GM12864 (cell line): ENCODE measurements around the gene JSRP1.

Experiments used
- DNase-seq: peaks from one replicate; pipeline ENCODE4 v3.0.0-alpha.2; 2011; ENCODE audit warnings: low read depth
- H3K4me3 ChIP-seq: 2 replicates; pipeline ENCODE4 v1.5.1; 2011; ENCODE audit warnings: mild to moderate bottlenecking, low read depth, low read length, control low read depth
- TF ChIP-seq, protein P1 (sequence below): IDR thresholded peaks from 2 replicates; pipeline ENCODE4 v1.5.1; 2011; ENCODE audit warnings: low read depth, mild to moderate bottlenecking, moderate library complexity, low read length, control low read depth, inconsistent platforms; ENCODE audit errors: missing control alignments

Gene JSRP1, protein sequence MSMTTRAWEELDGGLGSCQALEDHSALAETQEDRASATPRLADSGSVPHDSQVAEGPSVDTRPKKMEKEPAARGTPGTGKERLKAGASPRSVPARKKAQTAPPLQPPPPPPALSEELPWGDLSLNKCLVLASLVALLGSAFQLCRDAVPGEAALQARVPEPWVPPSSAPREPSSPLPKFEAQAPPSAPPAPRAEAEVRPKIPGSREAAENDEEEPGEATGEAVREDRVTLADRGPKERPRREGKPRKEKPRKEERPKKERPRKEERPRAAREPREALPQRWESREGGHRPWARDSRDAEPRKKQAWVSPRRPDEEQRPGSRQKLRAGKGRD

DNA sequence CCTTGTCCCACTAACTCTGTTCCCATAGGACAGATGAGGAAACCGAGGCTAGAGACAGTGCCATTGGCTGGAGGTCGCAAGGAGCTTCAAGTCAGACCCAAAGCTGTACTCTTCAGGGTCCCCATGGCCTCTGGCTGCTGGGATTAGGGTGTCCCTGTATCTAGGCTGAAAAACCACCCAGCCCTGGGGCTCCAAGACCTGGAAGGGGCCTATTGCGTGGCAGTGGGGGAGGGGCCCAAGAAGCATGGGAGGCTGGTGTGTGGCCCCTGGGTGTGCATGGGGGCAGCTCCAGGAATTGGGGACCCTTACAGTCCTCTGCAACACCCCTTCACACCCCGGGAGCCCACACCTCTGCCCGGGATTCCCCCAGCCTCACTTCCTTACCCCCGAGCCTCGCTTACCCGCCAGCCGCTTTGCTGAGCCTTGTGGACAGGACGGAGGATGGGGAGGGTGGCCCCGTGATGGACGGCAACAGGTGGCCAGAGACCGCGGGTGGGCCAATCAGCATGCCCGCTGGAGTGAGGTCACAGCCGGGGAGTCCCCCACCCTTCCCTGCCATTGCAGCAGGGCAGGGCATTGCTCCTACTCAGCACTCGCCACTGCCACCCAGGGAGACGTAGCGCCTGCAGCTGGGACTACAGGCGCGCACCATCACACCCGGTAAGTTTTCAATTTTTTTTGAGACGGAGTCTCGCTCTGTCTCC lies at the start of gene JSRP1:
Gene JSRP1 (minus strand): TSS at position 436 of the 704 bp plus-strand sequence. CDS start 1,103 bp downstream, outside the sequence.
- no peak for DNase-seq
- TF ChIP-seq, protein P1, sequence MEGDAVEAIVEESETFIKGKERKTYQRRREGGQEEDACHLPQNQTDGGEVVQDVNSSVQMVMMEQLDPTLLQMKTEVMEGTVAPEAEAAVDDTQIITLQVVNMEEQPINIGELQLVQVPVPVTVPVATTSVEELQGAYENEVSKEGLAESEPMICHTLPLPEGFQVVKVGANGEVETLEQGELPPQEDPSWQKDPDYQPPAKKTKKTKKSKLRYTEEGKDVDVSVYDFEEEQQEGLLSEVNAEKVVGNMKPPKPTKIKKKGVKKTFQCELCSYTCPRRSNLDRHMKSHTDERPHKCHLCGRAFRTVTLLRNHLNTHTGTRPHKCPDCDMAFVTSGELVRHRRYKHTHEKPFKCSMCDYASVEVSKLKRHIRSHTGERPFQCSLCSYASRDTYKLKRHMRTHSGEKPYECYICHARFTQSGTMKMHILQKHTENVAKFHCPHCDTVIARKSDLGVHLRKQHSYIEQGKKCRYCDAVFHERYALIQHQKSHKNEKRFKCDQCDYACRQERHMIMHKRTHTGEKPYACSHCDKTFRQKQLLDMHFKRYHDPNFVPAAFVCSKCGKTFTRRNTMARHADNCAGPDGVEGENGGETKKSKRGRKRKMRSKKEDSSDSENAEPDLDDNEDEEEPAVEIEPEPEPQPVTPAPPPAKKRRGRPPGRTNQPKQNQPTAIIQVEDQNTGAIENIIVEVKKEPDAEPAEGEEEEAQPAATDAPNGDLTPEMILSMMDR, result no peak
- H3K4me3 ChIP-seq, result peak within 1 kb of the TSS; percentile 46

DNA sequence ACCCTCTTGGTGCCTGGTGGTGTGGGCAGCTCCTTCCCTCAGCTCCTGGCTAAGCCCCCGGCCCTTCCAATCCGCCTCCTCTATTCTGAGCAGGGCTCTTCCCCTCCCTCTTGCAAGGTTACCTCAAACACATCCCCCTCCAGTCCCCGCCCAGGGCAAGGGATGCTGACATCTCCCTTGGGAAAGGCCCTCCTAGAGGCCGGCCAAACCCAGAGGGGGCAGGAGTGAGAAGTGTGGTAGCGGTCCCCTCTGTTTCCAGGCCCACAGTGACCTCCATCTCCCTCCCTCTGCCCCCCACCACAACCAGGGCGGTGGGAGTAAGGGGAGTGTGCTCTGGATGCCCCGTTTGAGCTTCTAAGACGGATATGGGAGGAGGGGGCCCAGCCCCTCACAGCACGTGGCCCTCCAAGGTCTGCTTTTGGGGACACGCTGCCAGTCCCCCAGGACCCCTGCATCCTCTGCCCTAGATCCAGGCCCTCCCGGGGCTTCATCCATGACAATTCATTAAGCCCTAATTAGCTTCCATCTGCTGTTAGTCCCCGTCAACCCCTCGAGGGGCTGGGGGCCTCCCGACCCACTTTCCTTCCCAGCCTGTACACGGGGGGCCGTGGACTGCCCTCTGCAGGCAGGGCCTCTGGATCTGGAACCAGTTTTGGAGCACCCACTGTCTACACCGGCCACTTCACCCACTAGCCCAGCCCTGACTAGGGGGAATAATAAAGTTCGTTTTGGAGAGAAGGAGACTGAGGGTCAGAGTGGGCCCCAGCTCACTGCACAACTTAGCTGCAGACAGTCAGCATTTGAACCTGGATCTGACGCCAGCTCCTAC lies 49.4 kb upstream of the JSRP1 start:
- TF ChIP-seq, protein P1, result no peak
- H3K4me3 ChIP-seq, result no peak overlapping the region
- DNase-seq, result no peak

DNA sequence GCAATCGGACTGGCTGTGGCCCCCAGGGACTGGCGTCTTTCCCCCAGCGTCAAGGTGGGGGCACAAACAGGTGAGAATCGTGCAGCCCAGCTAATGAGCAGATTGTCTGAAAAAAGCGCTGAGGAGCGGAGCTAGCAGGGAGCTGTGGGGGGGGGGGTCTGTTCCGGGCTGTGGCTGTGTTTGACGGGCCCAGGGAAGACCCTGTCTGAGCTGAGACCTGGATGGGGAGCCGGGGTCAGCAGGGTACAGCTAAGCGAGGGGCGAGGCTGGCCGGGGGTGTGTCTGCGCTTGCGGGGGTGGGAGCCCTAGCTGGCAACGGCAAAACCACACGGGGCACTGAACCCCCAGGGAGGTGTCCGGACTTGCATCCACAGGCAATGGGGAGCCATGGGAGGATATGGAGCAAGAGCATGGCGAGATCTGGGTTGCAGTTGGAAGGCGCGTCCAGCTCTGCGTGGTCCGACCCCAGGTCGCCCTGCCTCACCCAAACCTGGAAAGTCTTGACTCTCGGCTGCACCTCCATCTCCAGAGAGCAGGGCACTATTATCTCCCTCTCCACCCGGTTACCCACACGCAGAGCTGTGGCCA lies 47.1 kb upstream of the JSRP1 start:
- no peak for DNase-seq
- H3K4me3 ChIP-seq, result no peak overlapping the region
- TF ChIP-seq, protein P1, result no peak

DNA sequence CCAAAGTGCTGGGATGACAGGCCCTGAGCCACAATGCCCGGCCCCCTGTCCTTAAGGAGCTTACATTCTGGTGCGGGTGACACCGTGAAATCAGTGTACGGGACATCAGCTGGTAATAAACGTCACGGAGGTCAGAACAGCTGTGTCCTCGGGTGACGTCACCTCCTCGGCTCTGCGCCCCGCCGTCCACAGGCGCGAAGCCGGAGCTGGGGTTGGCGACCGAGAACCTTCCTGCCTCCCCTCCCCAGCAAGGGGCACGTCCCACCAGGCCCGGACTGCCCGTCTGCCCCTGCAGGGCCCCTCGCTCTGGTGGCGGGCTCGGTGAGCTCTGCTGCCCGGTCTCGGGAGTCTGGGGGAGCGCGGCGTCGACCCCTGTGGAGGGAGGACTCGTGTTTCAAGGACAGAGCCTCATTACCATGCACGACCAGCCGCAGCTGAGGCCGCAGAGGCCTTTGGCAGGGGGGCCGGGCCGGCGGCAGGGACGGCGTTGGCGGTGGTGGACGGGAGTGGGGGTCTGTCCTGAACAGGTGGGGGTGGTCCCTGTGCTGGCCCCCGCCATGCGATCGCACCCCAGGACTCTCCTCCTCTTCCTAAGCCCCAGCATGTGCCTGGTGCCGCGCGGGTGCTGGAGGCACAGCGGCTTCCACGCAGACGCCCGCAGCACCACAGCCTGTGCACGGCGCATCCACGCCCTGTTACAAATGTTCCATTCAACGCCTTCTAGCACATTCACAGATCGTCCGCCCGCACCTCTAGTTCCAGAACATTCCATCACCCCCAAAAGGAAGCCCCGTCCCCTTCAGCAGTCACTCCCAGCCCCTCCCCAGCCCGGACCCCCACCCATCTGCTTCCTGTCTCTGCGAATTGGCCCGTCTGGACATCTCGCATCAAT lies 46.3 kb upstream of the JSRP1 start:
- H3K4me3 ChIP-seq, result no peak overlapping the region
- TF ChIP-seq, protein P1, result no peak
- DNase-seq, result no peak

DNA sequence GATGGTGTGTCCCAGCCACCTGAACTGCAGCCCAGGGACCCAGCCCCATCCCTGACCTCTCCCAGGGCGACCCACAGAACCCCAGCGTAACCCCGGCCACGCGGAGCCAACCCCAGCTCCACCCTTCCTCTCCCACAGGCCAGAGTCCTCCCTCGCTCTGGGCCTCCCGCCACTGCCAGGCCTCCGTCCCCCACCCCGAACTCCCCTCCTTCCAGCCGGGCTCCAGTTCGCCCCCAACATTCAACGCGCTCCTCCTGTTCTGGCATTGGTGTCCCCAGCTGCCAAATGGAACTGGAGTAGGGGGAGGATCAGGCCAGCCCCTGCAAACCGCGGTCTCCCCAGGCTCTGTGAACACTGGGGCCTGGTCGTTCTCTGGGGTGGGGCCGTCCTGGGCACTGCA lies 44.3 kb upstream of the JSRP1 start:
- TF ChIP-seq, protein P1, result no peak
- DNase-seq, result no peak
- no peak overlapping the region for H3K4me3 ChIP-seq

DNA sequence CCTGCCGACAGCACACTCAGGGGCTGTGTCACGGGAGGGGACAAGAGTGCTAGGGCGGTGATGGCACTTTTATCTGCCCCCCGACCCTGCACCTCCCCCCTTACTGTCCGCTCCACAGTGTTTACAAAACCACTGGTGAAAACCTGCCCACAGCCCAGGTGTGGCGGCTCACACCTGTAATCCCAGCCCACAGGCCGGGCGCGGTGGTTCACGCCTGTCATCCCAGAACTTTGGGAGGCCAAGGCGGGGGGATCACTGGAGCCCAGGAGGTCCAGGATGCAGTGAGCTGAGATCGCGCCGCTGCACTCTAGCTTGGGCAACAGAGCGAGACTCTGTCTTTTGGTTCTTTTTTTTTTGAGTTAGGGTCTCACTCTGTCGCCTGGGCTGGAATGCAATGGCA lies 39.9 kb upstream of the JSRP1 start:
- TF ChIP-seq, protein P1, result no peak

More for the DNA sequence above, 39.9 kb upstream of the JSRP1 start:
- H3K4me3 ChIP-seq, result no peak overlapping the region
- no peak for DNase-seq
